ENCODE data around the gene MYT1.

MYT1 gene

DNA sequence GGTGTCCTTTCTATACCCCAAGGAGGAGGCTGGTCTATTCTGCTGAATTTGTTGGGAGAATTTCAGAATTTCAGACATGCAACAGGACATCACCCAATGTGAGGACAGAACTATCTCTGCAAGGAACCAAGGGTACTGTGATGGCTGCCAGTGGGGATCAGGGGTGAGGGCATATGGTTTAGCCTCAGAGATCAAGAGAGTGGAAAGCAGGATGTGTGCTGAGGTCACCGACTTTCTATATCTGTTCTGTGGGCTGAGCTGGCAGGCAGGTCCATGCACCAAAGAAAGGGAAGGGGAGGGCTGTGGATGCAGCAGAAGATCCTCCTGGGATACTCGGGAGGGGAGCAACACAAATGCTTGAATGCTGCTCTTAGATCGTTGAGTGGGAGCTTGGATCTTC, 28.8 kb downstream of the MYT1 start:
- no peak for DNase-seq (ENCODE audit: low read depth)

DNA sequence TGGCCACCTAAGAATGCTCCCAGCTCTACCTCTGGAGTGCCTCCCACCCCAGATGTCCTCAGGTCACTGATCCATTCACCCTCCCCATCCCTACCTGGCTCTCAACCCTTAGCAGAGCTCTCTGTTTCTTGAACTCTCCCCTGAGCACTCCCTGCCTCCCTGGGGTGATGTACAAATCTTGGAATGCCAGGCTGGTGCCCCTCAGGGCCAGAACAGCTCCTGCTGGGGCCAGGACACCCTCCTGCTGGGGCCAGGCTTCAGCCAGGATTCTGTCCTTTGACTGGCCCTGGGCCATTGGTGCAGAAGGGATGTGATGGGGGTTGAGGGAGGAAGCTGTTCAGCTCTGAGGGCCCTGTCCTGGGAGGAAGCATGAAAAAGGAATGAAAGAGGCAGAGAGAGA, 30.0 kb downstream of the MYT1 start:
- DNase-seq (ENCODE audit: low read depth): no peak

GRCh38 chr20:64196309-64196708, 32.1 kb downstream of the MYT1 start:
- no peak for DNase-seq (ENCODE audit: low read depth)

DNA sequence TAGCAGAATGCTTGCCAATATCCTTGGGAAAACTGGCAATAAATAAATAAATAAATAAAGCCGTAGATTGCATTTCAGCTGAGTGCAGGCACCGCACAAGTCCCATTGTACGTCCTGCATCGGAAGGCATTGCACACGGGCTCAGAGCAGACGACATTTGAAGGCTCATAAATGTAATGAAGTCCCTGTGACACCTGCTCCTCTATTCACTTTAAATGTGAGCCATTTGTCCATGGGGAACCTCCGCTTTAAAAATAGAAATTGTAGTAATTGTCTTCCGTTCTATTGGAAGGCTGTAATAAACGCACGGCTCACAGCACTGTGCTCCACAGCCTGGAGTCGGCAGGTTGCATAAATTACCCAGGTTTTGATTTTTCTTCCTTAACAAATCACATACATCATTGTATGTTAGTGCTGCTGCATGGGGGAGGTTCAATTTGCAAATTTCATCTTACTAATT, 32.6 kb downstream of the MYT1 start:
- no peak for DNase-seq (ENCODE audit: low read depth)

DNA sequence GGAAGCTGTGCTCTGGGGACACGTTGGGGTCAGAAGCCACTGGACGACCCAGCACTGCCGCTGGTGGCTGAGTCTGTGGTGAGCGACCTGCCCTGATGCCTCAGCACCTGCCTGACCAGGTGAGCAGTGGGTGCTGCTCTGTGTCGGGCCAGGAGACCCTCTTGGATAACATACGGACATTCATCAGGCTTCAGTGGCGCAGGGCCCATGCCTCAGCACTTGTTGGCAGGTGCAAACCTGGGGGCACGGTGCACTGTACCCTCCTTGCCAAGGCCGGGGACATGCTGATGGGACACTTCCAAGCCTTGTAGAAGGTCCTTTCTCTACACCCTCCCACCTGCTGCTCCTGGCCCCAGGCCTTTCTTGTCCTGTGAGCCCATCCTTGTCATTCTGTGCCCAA, 34.1 kb downstream of the MYT1 start:
- DNase-seq (ENCODE audit: low read depth): no peak

DNA sequence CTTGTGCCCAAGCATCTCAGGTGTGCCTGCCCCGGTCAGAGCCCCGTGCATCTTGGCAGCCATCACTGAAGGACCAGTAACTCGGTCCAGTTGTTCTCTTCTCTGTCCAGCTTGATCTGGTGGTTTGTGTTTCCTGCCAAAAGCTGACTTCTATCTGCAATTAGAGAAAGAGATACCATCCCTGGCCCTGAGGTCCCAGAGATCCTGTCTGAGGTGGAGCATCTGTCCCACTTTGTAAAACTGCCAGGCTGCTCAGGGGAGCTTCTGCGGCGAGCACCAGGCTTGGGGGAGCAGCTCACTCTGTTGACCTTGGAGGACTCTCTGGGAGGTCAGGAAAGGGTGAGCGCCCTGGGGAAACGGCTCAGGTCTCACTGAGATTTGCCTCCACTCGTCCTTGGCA, 35.1 kb downstream of the MYT1 start:
- no peak for DNase-seq (ENCODE audit: low read depth)

DNA sequence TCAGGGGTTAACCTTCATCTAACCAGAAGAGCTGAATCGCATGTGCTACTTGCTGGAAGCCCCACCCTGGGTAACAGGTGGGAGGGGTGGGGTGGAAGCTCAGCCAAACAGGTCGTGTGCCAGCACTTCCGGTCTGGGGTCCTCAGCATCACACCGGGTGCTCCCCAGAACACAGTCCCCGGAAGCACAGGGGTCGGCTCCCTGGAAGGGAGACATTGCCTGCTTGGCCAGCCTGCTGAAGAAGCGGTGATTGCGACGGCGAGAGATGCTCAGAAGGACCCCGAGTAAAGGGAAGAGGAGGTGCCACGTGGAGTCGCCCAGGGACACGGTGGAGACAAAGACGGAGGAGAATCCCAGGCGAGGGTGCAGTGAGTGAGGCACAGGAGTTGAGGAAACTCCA, 36.5 kb downstream of the MYT1 start:
- no peak for DNase-seq (ENCODE audit: low read depth)

GRCh38 chr20:64201653-64202052, 37.4 kb downstream of the MYT1 start:
- no peak for DNase-seq (ENCODE audit: low read depth)

- no peak for DNase-seq (ENCODE audit: low read depth)
These were observed 39.0 kb downstream of the MYT1 start for GRCh38 chr20:64203037-64203777.

DNA sequence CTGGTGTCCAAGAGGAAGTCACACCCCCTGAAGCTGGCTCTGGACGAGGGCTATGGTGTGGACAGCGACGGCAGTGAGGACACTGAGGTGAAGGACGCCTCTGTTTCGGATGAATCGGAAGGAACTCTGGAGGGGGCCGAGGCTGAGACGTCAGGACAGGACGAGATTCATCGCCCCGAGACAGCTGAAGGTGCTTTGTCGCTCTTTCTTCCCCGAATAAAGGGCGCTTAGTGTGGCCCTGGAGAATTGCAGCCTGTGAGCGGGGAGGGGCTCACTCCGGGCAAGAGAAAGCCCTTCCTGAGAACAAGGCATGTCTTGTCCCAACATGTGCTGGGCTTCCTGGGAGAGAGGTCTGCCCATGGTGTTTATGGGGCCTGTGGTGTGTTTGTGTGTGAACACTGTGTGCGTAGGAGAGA, 41.4 kb downstream of the MYT1 start:
- DNase-seq (ENCODE audit: low read depth): no peak

DNA sequence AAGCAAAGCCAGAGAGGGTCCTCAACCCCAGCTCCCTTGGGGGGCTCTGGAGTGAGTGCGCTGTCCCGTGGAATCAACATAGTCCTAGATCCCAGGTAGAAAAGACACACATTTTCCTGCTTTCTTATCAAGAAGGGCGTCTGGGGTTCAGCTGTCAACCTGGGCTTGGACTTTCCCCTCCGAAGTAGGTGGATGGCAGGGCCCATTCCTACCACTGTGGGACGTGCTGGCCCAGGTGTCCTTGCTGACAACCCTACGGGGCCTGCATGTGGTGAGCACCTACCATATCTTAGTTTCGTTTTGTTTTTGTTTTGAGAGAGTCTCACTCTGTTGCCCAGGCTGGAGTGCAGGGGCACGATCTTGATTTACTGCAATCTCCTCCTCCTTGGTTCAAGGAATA, 42.4 kb downstream of the MYT1 start:
- DNase-seq (ENCODE audit: low read depth): no peak

- no peak for DNase-seq (ENCODE audit: low read depth)
These were observed 43.7 kb downstream of the MYT1 start for GRCh38 chr20:64207641-64208590.

- no peak for DNase-seq (ENCODE audit: low read depth)
These were observed 44.9 kb downstream of the MYT1 start for GRCh38 chr20:64209148-64209547.

DNA sequence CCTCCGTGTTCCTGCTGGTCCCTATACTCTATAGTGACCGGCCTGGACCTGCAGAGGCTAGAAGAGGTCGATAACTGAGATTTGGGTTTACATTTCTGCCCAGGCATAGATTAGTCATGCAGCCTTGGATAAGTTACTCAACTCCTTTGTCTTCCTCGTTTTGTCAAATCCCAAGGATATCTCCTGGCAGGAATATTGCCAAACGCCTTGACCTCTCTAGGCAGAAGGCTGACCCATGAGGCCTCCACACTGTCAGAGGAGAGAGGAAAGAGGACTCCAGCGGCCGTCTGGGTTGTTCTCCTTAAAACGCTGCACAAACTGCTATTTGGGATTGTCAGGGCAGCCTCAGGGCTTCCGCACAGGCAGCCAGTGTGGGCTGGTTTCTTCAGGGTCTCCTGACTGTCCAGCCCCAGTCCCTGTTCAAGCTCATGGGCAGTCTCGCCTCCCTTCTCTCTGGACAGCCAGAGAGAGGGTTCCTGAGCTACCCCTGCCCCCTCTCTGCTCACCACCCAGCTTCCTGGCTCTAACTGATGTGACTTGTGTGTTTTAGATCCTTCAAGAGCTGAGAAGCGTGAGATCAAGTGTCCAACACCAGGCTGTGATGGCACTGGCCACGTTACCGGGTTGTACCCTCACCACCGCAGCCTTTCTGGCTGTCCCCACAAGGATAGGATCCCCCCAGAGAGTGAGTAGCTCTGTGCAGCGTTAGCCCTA, 46.6 kb downstream of the MYT1 start:
- DNase-seq (ENCODE audit: low read depth): no peak

- no peak for DNase-seq (ENCODE audit: low read depth)
These were observed 47.8 kb downstream of the MYT1 start for GRCh38 chr20:64211874-64212658.

GRCh38 chr20:64212755-64213154, 48.5 kb downstream of the MYT1 start:
- DNase-seq (ENCODE audit: low read depth): no peak

- DNase-seq (ENCODE audit: low read depth): no peak
These were observed 49.9 kb downstream of the MYT1 start for GRCh38 chr20:64214113-64214512.

DNA sequence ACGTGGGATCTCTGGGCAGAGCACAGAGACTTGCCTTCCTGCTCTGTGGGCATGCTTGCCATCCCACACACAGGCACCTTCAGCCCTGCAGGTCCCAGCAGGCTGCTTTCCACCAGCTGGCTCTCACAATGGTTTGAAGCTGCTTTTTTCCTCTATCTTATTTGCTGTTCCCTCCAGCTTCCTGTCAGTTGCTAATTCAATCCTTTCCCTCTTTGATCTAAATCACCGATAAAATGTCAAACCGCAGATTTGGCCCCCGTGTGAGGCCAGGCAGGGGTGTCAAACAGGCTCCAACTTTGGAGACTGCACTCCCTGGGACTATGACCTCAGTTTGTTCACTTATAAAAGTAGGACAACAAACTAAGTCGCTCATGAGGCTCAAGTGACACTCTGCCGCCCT, 50.7 kb downstream of the MYT1 start:
- no peak for DNase-seq (ENCODE audit: low read depth)

DNA sequence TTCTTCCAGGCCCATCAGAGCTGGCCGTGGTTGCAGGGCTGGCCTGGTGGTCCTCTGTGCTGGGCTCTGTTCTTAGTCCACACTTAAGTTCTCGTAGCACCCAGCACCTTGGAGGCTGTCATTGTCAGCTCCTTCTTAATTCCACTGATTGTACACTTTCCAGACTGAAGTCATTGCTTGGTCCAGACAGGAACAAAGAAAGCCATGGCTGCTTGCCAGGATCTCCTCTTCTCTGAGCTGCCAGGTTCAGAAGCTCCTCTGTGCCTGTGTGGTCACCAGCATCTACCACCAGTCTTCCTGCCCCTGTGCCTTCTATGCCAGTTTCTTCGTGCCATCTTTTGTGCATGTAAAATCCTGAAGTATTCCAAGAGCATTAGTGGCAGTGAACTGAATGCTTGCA, 51.8 kb downstream of the MYT1 start:
- no peak for DNase-seq (ENCODE audit: low read depth)

- DNase-seq (ENCODE audit: low read depth): no peak
These were observed 52.7 kb downstream of the MYT1 start for GRCh38 chr20:64216910-64217309.

DNA sequence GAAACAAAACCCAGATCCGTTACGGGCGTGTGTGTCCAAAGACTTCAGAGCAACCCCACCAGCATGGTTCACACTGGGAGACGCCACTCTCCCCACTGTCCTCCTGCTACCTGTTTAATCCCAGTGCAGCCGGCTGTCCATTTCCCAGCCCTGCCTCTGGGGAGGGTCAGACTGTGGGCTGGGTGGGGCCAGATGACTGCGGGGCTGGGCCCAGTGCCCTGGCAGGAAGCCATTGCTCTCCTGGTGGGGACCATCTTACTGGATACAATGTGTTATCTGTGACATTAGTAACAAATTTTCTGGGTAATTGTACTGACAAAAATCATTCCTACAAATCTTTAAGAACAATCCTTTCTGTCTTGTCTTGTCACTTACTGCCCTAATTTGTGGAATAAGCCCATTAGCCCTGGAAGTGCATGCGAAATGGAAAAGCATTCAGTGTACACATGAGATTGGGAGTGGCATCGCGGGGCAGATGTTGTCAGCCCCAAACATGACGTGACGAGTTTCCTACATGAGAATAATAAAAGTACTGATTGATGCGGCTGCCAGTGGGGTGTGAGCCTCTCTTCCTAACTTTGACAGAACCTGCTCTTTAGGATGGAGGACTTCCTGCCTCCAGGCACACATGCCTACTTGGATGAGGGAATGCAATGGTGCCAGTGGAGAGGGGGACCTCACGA, 53.4 kb downstream of the MYT1 start:
- no peak for DNase-seq (ENCODE audit: low read depth)
